ENCODE data around the gene SURF4. TPM values are rescaled to one million over a fixed set of nuclear protein-coding genes. Genes with fewer than 3 reads are reported as not detected.

The SURF4 gene
- total RNA-seq, 2 experiments from 2014 or later, result 90.7 to 94.6 TPM

DNA sequence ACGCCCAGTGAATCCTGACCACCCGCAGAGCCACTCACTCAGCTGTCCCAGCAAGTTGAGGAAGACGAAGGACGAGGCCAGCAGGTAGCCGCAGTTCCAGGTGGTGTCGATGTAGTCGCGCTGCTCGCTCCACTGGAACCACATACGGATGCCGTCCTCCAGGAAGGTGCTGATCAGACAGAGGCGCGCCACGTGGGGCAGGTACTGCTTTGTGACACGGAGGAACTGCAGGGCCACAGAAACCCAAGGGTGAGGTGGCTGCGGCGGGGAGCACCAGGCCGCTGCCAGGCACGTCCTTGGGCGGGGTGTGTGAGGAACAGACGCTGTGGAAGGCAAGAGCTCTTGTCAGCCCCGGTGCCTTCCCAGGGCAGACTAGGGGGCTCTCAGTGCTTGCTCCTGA is 8.6 kb downstream of the SURF4 start:
- H3K27me3 Mint-ChIP-seq, result no peaks in the 10 kb centered on the region
- CTCF ChIA-PET, result interaction anchor here (1.2 kb wide), 1 partner anchor 16 kb away, joined by 3 read pairs; no protein-coding TSS in a partner anchor

DNA sequence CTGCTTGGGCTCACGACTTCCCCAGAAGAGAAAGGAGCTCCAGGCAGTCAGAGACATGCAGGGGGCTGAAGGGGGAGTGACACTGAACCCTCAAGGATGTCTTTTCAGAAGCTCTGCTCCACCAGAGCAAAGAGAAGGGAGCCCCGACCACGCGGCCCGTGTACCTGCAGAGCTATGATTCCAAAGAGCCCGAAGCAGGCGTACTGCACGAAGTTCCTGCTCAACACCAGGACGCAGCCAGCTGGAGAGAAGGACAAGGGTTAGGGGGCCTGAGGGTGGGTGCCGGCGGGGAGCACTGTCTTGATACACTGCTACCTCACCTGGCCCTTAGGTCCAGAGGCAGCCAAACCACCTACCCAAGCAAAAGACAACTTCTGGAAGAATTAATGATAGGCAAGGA is 9.4 kb downstream of the SURF4 start:
- H3K4me1 Mint-ChIP-seq (ENCODE audit: low read depth), result peaks cover 44% of the 10 kb centered on the region
- CTCF ChIA-PET, result interaction anchor here (1.2 kb wide), 1 partner anchor 16 kb away, joined by 3 read pairs; no protein-coding TSS in a partner anchor
- DNase-seq, result peak in 1 of 14 experiments; percentile 4
- Histone ChIP-seq H3K9me3 (ENCODE audit: control insufficient read depth in 1 of 2, insufficient read depth in 1 of 2, low read length in 2 of 2) (no peaks in the 10 kb centered on the region), H3K4me1 (ENCODE audit: insufficient read depth, low read length) (peaks cover 52% of the 10 kb centered on the region), H3K4me3 (ENCODE audit: low read length) (no peak overlapping the region), H3K27me3 (ENCODE audit: control insufficient read depth in 1 of 2, insufficient read depth in 2 of 2, low read length in 2 of 2) (no peaks in the 10 kb centered on the region), H3K36me3 (ENCODE audit: insufficient read depth, low read length) (peaks cover 77% of the 10 kb centered on the region), H3K27ac (ENCODE audit: low read depth in 1 of 2, low read length in 2 of 2) (no peak overlapping the region)
- POLR2A ChIA-PET, result no interaction called here
- H3K36me3 Mint-ChIP-seq (ENCODE audit: low read depth), result peaks cover 87% of the 10 kb centered on the region
- H3K9me3 Mint-ChIP-seq, result no peaks in the 10 kb centered on the region
- TF ChIP-seq, protein P1, sequence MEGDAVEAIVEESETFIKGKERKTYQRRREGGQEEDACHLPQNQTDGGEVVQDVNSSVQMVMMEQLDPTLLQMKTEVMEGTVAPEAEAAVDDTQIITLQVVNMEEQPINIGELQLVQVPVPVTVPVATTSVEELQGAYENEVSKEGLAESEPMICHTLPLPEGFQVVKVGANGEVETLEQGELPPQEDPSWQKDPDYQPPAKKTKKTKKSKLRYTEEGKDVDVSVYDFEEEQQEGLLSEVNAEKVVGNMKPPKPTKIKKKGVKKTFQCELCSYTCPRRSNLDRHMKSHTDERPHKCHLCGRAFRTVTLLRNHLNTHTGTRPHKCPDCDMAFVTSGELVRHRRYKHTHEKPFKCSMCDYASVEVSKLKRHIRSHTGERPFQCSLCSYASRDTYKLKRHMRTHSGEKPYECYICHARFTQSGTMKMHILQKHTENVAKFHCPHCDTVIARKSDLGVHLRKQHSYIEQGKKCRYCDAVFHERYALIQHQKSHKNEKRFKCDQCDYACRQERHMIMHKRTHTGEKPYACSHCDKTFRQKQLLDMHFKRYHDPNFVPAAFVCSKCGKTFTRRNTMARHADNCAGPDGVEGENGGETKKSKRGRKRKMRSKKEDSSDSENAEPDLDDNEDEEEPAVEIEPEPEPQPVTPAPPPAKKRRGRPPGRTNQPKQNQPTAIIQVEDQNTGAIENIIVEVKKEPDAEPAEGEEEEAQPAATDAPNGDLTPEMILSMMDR (IDR thresholded peaks at IDR 0.05), result no peak
- intact Hi-C loops (cut with DNase I, micrococcal nuclease), result no loop called here
- ATAC-seq (ENCODE audit: poor library complexity), result no peak
- H3K4me3 Mint-ChIP-seq, result no peak overlapping the region
- H3K27ac Mint-ChIP-seq, result no peak overlapping the region
- no peaks in the 10 kb centered on the region for H3K27me3 Mint-ChIP-seq

More for the DNA sequence above, 8.6 kb downstream of the SURF4 start:
- TF ChIP-seq, protein P1 (IDR thresholded peaks at IDR 0.05), result no peak
- H3K4me1 Mint-ChIP-seq (ENCODE audit: low read depth), result peaks cover 50% of the 10 kb centered on the region
- no peaks in the 10 kb centered on the region for H3K9me3 Mint-ChIP-seq
- Histone ChIP-seq H3K9me3 (ENCODE audit: control insufficient read depth in 1 of 2, insufficient read depth in 1 of 2, low read length in 2 of 2) (no peaks in the 10 kb centered on the region), H3K27ac (ENCODE audit: low read depth in 1 of 2, low read length in 2 of 2) (no peak overlapping the region), H3K27me3 (ENCODE audit: control insufficient read depth in 1 of 2, insufficient read depth in 2 of 2, low read length in 2 of 2) (no peaks in the 10 kb centered on the region), H3K36me3 (ENCODE audit: insufficient read depth, low read length) (peaks cover 69% of the 10 kb centered on the region), H3K4me1 (ENCODE audit: insufficient read depth, low read length) (peaks cover 60% of the 10 kb centered on the region), H3K4me3 (ENCODE audit: low read length) (no peak overlapping the region)
- DNase-seq, result no peak
- H3K36me3 Mint-ChIP-seq (ENCODE audit: low read depth), result peaks cover 81% of the 10 kb centered on the region
- POLR2A ChIA-PET, result no interaction called here
- intact Hi-C loops (cut with DNase I, micrococcal nuclease), result no loop called here
- no peak for ATAC-seq (ENCODE audit: poor library complexity)
- H3K4me3 Mint-ChIP-seq, result no peak overlapping the region
- no peak overlapping the region for H3K27ac Mint-ChIP-seq

DNA sequence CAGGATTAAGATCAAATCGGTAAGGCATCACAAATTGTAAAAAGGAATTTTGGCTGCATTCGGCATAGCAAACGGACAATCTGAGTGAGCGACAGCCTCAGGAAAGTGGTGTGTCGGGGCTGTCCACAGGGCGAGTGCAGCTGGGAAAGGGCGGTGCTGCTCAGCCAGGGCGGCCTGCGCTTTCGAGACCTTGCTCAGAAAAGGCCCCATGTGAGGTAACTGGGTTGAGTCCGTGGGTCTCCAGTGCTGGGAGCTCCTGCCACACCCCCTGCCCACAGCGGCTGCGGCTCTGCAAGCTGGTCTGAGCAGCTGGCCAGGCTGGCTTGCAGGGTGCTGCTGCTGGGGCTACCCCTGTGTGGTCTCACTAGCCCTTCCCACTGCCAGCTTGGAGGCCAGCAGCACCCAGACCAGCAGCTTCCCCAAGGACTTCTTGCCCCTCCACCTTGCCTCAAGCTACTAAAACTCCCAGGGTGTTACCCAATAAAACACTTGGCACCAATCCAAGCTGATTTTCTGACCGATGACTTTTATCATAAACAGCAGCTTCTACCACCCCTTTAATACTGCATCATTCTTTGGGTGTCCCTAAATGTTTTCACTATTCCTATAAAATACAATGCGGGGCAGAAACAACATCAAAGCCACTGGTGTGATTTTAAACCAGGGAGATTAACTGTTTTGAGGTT is 13.4 kb downstream of the SURF4 start:
- Histone ChIP-seq H3K9me3 (ENCODE audit: control insufficient read depth in 1 of 2, insufficient read depth in 1 of 2, low read length in 2 of 2) (no peaks in the 10 kb centered on the region), H3K27me3 (ENCODE audit: control insufficient read depth in 1 of 2, insufficient read depth in 2 of 2, low read length in 2 of 2) (no peaks in the 10 kb centered on the region), H3K36me3 (ENCODE audit: insufficient read depth, low read length) (peaks cover 86% of the 10 kb centered on the region), H3K4me1 (ENCODE audit: insufficient read depth, low read length) (peaks cover 33% of the 10 kb centered on the region), H3K27ac (ENCODE audit: low read depth in 1 of 2, low read length in 2 of 2) (no peak overlapping the region), H3K4me3 (ENCODE audit: low read length) (no peak overlapping the region)
- peak in 1 of 14 experiments; percentile 13 for DNase-seq
- Mint-ChIP-seq H3K27ac (peak overlapping the region; percentile 42), H3K27me3 (no peaks in the 10 kb centered on the region), H3K4me1 (ENCODE audit: low read depth) (peaks cover 26% of the 10 kb centered on the region), H3K36me3 (ENCODE audit: low read depth) (peaks cover 85% of the 10 kb centered on the region), H3K4me3 (no peak overlapping the region), H3K9me3 (no peaks in the 10 kb centered on the region)
- ATAC-seq (ENCODE audit: poor library complexity), result no peak
- TF ChIP-seq, protein P1 (IDR thresholded peaks at IDR 0.05), result no peak
- POLR2A ChIA-PET, result interaction anchor here (0.8 to 1.8 kb wide), 2 partner anchors 9 to 12 kb away, joined by 4 to 9 read pairs; no protein-coding TSS in a partner anchor
- CTCF ChIA-PET, result no interaction called here
- intact Hi-C loops (cut with DNase I, micrococcal nuclease), result no loop called here
